ENCODE data around the gene TCF15. TPM values are rescaled to one million over a fixed set of nuclear protein-coding genes. Genes with fewer than 3 reads are reported as not detected.

Gene TCF15
- total RNA-seq, 1 donor from 2014 or later, result 2.1 TPM

GRCh38 chr20:568097-568652 is 41.9 kb downstream of the TCF15 start:
- ATAC-seq, result no peak
- intact Hi-C loops (cut with DNase I), result loop anchor here (10.0 kb wide), 1 partner anchor 77 kb away; no protein-coding TSS in a partner anchor
- no peak for DNase-seq (ENCODE audit: low spot score)

GRCh38 chr20:564192-564591 is 45.9 kb downstream of the TCF15 start:
- DNase-seq (ENCODE audit: low spot score) (no peak), ATAC-seq (no peak)
- intact Hi-C loops (cut with DNase I), result loop anchor here (10.0 kb wide), 1 partner anchor 81 kb away; no protein-coding TSS in a partner anchor

GRCh38 chr20:563187-563586 is 46.9 kb downstream of the TCF15 start:
- intact Hi-C loops (cut with DNase I), result loop anchor here (10.0 kb wide), 1 partner anchor 82 kb away; no protein-coding TSS in a partner anchor
- ATAC-seq (no peak), DNase-seq (ENCODE audit: low spot score) (no peak)

- ATAC-seq, result no peak
- intact Hi-C loops (cut with DNase I), result loop anchor here (10.0 kb wide), 1 partner anchor 82 kb away; no protein-coding TSS in a partner anchor
These were observed 47.7 kb downstream of the TCF15 start for GRCh38 chr20:562232-562897.

GRCh38 chr20:561437-562231 is 48.5 kb downstream of the TCF15 start:
- intact Hi-C loops (cut with DNase I), result loop anchor here (10.0 kb wide), 1 partner anchor 83 kb away; no protein-coding TSS in a partner anchor
- DNase-seq (ENCODE audit: low spot score), result peak; percentile 66
- ATAC-seq, result peak; percentile 71

More at GRCh38 chr20:562232-562897, 47.7 kb downstream of the TCF15 start:
- no peak for DNase-seq (ENCODE audit: low spot score)

- DNase-seq (ENCODE audit: low spot score) (no peak), ATAC-seq (no peak)
- intact Hi-C loops (cut with DNase I), result loop anchor here (10.0 kb wide), 1 partner anchor 84 kb away; no protein-coding TSS in a partner anchor
These were observed 49.4 kb downstream of the TCF15 start for GRCh38 chr20:560680-561079.

GRCh38 chr20:558117-558516 is 52.0 kb downstream of the TCF15 start:
- ATAC-seq (no peak), DNase-seq (ENCODE audit: low spot score) (no peak)
- intact Hi-C loops (cut with DNase I), result no loop called here

- ATAC-seq (no peak), DNase-seq (ENCODE audit: low spot score) (no peak)
- intact Hi-C loops (cut with DNase I), result no loop called here
These were observed 53.1 kb downstream of the TCF15 start for GRCh38 chr20:556984-557383.

GRCh38 chr20:555976-556385 is 54.1 kb downstream of the TCF15 start:
- intact Hi-C loops (cut with DNase I), result no loop called here
- no peak for DNase-seq (ENCODE audit: low spot score)
- no peak for ATAC-seq

Other genes starting within 250 kb of the TCF15 start
- 6.2 TPM for gene TRIB3, start 229.5 kb downstream of the TCF15 start, total RNA-seq
- gene RBCK1, start 202.0 kb downstream of the TCF15 start, total RNA-seq, result 72.7 TPM
- 32.5 TPM for gene TBC1D20, start 147.8 kb downstream of the TCF15 start, total RNA-seq
- gene CSNK2A1, start 66.5 kb downstream of the TCF15 start, total RNA-seq, result 91.4 TPM
- gene SRXN1, start 42.9 kb upstream of the TCF15 start, total RNA-seq, result 15.4 TPM
- not detected for gene SCRT2, start 65.5 kb upstream of the TCF15 start, total RNA-seq
- 1.4 TPM for gene SLC52A3, start 158.2 kb upstream of the TCF15 start, total RNA-seq
- 4.2 TPM for gene FAM110A, start 223.4 kb upstream of the TCF15 start, total RNA-seq

All from sciatic nerve (tissue), 2 donors.